Thyroid gland (tissue), 4 donors: Measurements from ENCODE around the gene NT5DC1. TPM values are rescaled to one million over a fixed set of nuclear protein-coding genes. Genes with fewer than 3 reads are reported as not detected.

ENCODE experiments used
- DNase-seq, 2 donors: peaks; one replicate each; pipeline ENCODE4 v3.0.0-alpha.2; 2019
- H3K27ac ChIP-seq, 3 donors: fragments of 200-600 bp; sonication (generic); 1 replicate in 2 of 3; 2 replicates in 1 of 3; pipeline ENCODE4 v1.5.1; 2016 to 2019; ENCODE audit warnings: mild to moderate bottlenecking in 1 of 3, moderate library complexity in 1 of 3
- H3K27me3 ChIP-seq: fragments of 200-600 bp; sonication (generic); one replicate; pipeline ENCODE4 v1.5.1; 2019
- H3K36me3 ChIP-seq, 2 donors: fragments of 200-600 bp; sonication (generic); one replicate each; pipeline ENCODE4 v1.5.1; 2016 to 2019
- H3K4me1 ChIP-seq, 2 donors: fragments of 200-600 bp; sonication (generic); one replicate each; pipeline ENCODE4 v1.5.1; 2017 to 2019
- H3K4me3 ChIP-seq, 3 donors: fragments of 200-600 bp; sonication (generic); replicated peaks in 1 of 3; 1 replicate in 2 of 3; 2 replicates in 1 of 3; pipeline ENCODE4 v1.5.1; 2016; ENCODE audit warnings: mild to moderate bottlenecking in 1 of 3
- H3K9me3 ChIP-seq: fragments of 200-600 bp; sonication (generic); one replicate; pipeline ENCODE4 v1.5.1; 2017
- CTCF ChIP-seq, 6 experiments: fragments of 200-600 bp in 3 of 6; fragments of 450-650 bp in 3 of 6; sonication (generic) in 3 of 6; IDR thresholded peaks; one replicate each; pipeline ENCODE4 v1.5.1; 2016 to 2019; ENCODE audit warnings: antibody characterized with exemption in 6 of 6, mild to moderate bottlenecking in 2 of 6, inconsistent platforms in 1 of 6, moderate library complexity in 1 of 6
- POLR2A ChIP-seq, 2 donors: fragments of 450-650 bp; IDR thresholded peaks; one replicate each; pipeline ENCODE4 v1.6.1; 2017; ENCODE audit warnings: antibody characterized with exemption in 2 of 2, mild to moderate bottlenecking in 2 of 2, moderate library complexity in 1 of 2
- WGBS, 2 donors: methylation state at CpG; one replicate each; pipeline ENCODE4 v1.1.5; 2017; 5-methylcytosine and 5-hydroxymethylcytosine counted together
- intact Hi-C: fragments of 100-400 bp; cut with DNase I; formaldehyde crosslinking; loops from one replicate; pipeline ENCODE4 v1.15.1; 2023
- total RNA-seq, 4 donors: library from RNA; depleted of rRNA; stranded (reverse); fragments of >200 nt; gene quantifications; one replicate each; pipeline ENCODE4 v1.2.3, GENCODE V29; 2016

Gene NT5DC1
- total RNA-seq, 4 donors from 2014 or later, result 17.5 to 35.7 (median 22.1) TPM

GRCh38 chr6:116244284-116244683, 143.6 kb downstream of the NT5DC1 start:
- no peak for DNase-seq
- H3K9me3 ChIP-seq, result no peaks in the 10 kb centered on the region
- WGBS, 2 donors, result 96 to 97% methylated on average over 4 of the region's 4 CpGs
- no peaks in the 10 kb centered on the region for H3K36me3 ChIP-seq
- no peaks in the 10 kb centered on the region for H3K27me3 ChIP-seq
- intact Hi-C loops, result no loop called here
- peaks cover 0 to 5% of the 10 kb centered on the region in 2 donors for H3K4me1 ChIP-seq
- H3K27ac ChIP-seq, result no peak overlapping the region
- TF ChIP-seq POLR2A (IDR thresholded peaks at IDR 0.05), result no peak
- no peak overlapping the region for H3K4me3 ChIP-seq

- no peaks in the 10 kb centered on the region for H3K9me3 ChIP-seq
- intact Hi-C loops, result no loop called here
- H3K4me3 ChIP-seq, result no peak overlapping the region
- no peak for TF ChIP-seq CTCF (IDR thresholded peaks at IDR 0.05)
- no peak for TF ChIP-seq POLR2A (IDR thresholded peaks at IDR 0.05)
- peaks cover 13 to 14% of the 10 kb centered on the region in 2 donors for H3K4me1 ChIP-seq
- no peak for DNase-seq
- 92 to 97% methylated on average over 4 of the region's 4 CpGs for WGBS, 2 donors
- H3K27me3 ChIP-seq, result no peaks in the 10 kb centered on the region
- no peak overlapping the region for H3K27ac ChIP-seq
- H3K36me3 ChIP-seq, result no peaks in the 10 kb centered on the region
These were observed 145.4 kb downstream of the NT5DC1 start for GRCh38 chr6:116246089-116246488.

GRCh38 chr6:116247285-116247684, 146.6 kb downstream of the NT5DC1 start:
- DNase-seq, result no peak
- intact Hi-C loops, result no loop called here
- TF ChIP-seq POLR2A (IDR thresholded peaks at IDR 0.05), result no peak
- TF ChIP-seq CTCF (IDR thresholded peaks at IDR 0.05), result no peak
- H3K4me3 ChIP-seq, result no peak overlapping the region
- no peaks in the 10 kb centered on the region for H3K27me3 ChIP-seq
- H3K4me1 ChIP-seq, result peaks cover 23 to 24% of the 10 kb centered on the region in 2 donors
- H3K36me3 ChIP-seq, result no peaks in the 10 kb centered on the region
- H3K9me3 ChIP-seq, result no peaks in the 10 kb centered on the region
- H3K27ac ChIP-seq, result no peak overlapping the region

- Histone ChIP-seq H3K4me1 (peaks cover 33 to 34% of the 10 kb centered on the region in 2 donors), H3K27me3 (no peaks in the 10 kb centered on the region), H3K27ac (no peak overlapping the region), H3K4me3 (no peak overlapping the region), H3K9me3 (no peaks in the 10 kb centered on the region), H3K36me3 (no peaks in the 10 kb centered on the region)
- TF ChIP-seq CTCF (IDR thresholded peaks at IDR 0.05), result no peak
- no peak for TF ChIP-seq POLR2A (IDR thresholded peaks at IDR 0.05)
- intact Hi-C loops, result no loop called here
- DNase-seq, result no peak
- WGBS, 2 donors, result 97 to 99% methylated on average over 2 of the region's 2 CpGs
These were observed 147.9 kb downstream of the NT5DC1 start for GRCh38 chr6:116248577-116248976.

GRCh38 chr6:116251568-116252384, 151.1 kb downstream of the NT5DC1 start:
- intact Hi-C loops, result no loop called here
- peaks cover 43 to 44% of the 10 kb centered on the region in 2 donors for H3K4me1 ChIP-seq

More at GRCh38 chr6:116251568-116252384, 151.1 kb downstream of the NT5DC1 start:
- Histone ChIP-seq H3K36me3 (no peaks in the 10 kb centered on the region), H3K9me3 (no peaks in the 10 kb centered on the region), H3K27me3 (no peaks in the 10 kb centered on the region), H3K27ac (peak overlapping the region in 1 of 3 donors; percentile 16), H3K4me3 (no peak overlapping the region)
- DNase-seq, result no peak
- TF ChIP-seq CTCF (IDR thresholded peaks at IDR 0.05) (no peak), POLR2A (IDR thresholded peaks at IDR 0.05) (no peak)
- 74 to 80% methylated on average over 6 of the region's 6 CpGs for WGBS, 2 donors
